DLD1 (cell line): ENCODE data around the gene ORAI3.

Experiments used
- in situ Hi-C: cut with HindIII; loops from 2 replicates; pipeline ENCODE4 v1.10.0; 2017; ENCODE audit warnings: low sequenced_read_pairs

The ORAI3 gene

DNA sequence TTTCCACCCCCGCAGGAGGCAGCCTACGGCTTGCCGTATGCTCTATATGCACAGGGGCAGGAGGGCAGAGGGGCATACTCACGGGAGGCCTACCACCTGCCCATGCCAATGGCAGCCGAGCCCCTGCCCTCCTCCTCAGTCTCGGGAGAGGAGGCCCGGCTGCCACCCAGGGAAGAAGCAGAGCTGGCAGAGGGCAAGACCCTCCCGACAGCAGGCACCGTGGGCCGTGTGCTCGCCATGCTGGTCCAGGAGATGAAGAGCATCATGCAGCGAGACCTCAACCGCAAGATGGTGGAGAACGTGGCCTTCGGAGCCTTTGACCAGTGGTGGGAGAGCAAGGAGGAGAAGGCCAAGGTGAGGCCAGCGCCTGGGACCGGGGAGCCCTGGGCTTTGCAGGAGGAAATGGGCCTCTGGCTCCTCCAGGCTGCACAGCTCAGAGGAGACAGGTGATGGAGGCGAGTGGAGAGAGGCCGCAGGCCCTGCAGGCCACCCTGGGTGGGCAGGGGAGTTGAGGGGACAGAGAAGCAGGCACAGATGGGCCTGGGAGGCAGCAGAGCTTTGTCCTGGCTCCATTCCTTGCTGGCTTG, 17.3 kb downstream of the ORAI3 start:
- in situ Hi-C loops: no loop called here

DNA sequence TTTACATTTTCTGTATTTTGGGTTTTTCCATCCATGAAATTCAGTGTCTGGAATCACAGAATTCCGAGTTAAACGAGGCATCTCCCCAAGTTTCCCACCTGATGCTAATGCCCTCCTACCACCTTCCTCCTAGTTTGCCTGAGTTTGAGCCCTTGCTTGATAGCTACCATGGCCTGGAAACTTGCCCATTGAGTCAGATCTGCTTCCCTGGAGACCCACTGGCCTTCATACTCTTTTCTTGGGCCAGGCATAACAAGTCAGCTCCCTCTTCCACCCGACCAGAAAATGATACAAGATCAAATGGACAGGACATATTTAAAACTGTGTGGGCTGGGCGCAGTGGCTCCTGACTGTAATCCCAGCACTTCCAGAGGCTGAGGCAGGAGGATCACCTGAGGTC, 18.9 kb downstream of the ORAI3 start:
- in situ Hi-C loops: no loop called here

DNA sequence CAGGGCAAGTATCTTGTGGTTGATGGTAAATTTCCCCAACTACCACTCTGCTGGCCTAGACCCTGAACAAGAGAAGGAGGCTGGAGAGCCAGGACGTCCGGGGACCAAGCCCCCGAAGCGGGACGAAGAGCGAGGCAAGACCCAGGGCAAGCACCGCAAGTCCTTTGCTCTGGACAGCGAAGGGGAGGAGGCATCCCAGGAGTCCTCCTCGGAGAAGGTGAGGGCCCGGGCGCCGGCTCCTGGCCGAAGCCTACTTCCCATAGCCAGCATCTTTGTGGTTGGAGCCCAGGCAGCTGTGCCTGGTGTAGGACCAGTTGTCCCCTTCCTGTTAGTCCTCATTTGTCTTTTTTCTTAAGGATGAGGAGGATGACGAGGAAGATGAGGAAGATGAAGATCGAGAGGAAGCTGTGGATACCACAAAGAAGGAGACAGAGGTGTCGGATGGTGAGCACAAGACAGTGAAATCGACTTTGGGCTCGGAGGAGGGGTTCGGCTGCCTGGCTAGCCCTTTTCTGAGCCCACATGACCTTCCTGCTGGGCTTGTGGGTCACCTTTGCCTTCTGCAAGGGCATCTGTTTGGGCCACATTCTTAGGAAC, 20.5 kb downstream of the ORAI3 start:
- in situ Hi-C loops: no loop called here

DNA sequence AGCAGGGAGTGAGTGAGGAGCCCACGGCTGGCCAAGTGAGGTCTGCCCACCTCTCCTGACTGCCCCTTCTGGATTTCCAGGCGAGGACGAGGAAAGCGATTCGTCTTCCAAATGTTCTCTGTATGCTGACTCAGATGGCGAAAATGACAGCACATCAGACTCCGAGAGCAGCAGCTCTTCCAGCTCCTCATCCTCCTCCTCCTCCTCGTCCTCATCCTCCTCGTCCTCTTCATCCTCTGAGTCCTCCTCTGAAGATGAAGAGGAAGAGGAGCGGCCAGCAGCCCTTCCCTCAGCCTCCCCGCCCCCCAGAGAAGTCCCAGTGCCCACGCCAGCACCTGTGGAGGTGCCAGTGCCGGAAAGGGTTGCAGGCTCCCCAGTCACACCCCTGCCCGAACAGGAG, 22.4 kb downstream of the ORAI3 start:
- in situ Hi-C loops: no loop called here

DNA sequence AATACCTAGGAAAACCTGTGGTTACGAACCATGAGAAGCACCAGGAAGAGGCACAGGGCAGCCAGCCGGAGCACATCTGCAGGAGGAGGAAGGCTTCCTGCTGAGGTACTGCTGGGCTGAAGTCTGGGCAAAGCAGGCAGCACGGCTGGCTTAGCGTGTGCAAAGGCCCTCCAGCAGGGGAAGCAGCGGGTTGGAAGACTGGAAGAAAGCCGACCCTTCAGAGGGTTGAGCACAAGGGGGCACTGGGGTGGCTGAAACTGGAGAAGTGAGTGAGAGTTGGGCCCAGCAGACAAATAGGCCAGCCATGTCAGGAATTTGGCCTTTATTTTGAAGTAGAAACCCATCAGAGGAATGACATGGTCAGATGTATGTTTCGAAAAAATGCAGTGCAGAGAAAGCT, 24.0 kb downstream of the ORAI3 start:
- in situ Hi-C loops: no loop called here

DNA sequence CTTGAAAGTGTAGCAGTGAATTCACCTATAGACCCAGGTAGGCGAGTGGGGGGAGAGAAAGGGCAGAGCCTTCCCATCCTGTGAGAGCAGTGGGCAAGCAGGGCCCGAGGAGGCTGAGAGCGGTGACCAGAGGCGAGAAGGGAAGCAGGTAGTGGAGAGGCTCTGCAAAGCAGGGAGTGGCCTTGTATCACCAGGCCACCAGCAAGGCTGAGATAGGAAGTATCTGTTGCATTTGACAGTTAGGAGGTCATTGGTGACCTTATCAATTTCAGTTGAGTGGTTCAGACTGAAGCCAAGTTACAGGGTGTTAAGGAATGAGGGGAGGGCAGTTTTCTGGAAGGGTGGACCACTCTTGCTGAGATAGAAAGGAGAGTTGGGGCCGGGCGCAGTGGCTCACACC, 25.5 kb downstream of the ORAI3 start:
- in situ Hi-C loops: no loop called here

DNA sequence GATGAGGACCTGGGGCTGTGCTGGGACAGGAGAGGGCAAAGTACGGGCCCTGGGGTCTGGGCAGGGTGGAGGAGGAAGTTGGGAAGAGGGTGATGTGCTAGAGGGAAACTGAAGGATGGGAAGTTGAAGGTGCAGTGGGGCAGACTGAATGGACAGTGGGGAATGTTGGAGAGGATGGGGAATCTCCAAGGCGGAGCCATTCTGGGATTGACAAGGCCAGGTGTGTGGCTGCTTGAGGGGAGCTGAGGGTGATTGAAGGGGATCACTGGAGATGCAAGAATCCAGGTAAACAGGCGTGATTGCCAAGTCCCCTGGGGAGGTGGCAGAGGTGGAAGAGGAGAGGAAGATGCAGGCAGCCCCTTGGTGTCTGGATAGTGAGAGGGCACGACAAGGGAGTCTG, 27.6 kb downstream of the ORAI3 start:
- in situ Hi-C loops: no loop called here

DNA sequence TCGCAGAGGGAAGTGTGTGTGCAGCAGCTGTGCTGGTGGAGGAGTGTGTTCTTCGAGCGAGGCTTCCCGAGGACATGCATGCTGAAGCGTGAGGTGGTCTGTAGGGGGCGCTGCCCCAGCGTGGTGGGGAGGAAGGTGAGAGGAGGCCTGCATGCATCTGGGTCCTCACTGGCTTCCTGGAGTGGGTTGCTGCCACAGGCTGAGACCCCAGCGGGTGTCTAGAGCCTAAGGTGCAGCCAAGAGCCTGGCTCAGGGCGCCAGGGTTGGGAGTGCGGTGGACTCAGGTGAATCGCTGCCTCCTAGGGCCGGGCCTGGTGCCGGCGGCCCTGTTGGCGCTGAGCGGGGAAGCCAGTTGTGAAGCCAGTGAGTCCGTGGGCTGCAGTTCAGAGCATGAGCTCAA, 28.6 kb downstream of the ORAI3 start:
- in situ Hi-C loops: no loop called here

DNA sequence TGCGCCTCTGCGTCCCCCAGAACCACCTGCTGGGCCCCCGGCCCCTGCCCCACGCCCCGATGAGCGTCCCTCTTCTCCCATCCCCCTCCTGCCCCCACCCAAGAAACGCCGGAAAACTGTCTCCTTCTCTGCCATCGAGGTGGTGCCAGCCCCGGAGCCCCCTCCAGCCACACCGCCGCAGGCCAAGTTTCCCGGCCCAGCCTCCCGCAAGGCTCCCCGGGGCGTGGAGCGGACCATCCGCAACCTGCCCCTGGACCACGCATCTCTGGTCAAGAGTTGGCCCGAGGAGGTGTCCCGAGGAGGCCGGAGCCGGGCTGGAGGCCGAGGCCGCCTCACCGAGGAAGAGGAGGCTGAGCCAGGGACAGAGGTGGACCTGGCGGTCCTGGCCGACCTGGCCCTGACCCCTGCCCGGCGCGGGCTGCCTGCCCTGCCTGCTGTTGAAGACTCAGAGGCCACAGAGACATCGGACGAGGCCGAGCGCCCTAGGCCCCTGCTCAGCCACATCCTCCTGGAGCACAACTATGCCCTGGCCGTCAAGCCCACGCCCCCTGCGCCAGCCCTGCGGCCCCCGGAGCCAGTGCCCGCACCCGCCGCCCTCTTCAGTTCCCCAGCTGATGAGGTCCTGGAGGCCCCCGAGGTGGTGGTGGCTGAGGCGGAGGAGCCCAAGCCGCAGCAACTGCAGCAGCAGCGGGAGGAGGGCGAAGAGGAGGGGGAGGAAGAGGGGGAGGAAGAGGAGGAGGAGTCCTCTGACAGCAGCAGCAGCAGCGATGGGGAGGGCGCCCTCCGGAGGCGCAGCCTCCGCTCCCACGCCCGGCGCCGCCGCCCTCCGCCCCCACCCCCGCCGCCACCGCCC, 30.5 kb downstream of the ORAI3 start:
- in situ Hi-C loops: no loop called here

DNA sequence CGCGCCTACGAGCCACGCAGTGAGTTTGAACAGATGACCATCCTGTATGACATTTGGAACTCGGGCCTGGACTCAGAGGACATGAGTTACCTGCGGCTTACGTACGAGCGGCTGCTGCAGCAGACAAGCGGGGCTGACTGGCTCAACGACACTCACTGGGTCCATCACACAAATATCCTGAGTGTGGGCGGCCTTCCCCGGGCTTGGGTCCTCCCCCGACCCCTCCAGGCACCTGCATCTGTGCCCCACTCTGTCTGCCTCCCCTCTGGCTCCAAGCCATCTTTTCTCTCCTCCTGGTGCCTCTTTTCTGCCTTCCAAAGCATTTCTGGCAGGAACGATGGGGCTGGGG, 31.1 kb downstream of the ORAI3 start:
- in situ Hi-C loops: no loop called here

DNA sequence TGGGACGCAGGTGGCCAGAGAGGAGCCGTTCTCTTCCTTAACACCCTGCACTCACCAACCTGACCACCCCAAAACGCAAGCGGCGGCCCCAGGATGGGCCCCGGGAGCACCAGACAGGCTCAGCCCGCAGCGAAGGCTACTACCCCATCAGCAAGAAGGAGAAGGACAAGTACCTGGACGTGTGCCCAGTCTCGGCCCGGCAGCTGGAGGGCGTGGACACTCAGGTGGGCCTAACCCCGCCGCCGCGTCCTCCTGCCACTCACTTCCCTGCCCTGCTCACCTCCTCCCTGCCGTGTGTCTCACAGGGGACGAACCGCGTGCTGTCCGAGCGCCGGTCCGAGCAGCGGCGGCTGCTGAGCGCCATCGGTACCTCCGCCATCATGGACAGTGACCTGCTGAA, 31.6 kb downstream of the ORAI3 start:
- in situ Hi-C loops: no loop called here

DNA sequence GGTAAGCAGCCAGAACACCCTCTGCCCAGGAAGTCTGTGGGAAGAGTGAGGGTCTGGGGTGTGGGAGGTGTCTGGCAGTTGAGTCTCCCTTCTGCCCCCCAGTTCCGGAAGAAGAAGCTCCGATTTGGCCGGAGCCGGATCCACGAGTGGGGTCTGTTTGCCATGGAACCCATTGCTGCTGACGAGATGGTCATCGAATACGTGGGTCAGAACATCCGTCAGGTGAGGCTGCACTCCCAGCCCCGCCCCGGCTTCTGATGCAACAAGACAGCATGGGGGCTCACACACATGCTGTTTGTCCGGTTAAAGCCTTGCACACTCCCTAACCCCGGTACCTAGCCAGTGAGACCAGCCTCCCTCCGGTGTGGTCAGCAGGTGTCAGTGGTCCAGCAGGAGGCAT, 32.1 kb downstream of the ORAI3 start:
- in situ Hi-C loops: no loop called here

DNA sequence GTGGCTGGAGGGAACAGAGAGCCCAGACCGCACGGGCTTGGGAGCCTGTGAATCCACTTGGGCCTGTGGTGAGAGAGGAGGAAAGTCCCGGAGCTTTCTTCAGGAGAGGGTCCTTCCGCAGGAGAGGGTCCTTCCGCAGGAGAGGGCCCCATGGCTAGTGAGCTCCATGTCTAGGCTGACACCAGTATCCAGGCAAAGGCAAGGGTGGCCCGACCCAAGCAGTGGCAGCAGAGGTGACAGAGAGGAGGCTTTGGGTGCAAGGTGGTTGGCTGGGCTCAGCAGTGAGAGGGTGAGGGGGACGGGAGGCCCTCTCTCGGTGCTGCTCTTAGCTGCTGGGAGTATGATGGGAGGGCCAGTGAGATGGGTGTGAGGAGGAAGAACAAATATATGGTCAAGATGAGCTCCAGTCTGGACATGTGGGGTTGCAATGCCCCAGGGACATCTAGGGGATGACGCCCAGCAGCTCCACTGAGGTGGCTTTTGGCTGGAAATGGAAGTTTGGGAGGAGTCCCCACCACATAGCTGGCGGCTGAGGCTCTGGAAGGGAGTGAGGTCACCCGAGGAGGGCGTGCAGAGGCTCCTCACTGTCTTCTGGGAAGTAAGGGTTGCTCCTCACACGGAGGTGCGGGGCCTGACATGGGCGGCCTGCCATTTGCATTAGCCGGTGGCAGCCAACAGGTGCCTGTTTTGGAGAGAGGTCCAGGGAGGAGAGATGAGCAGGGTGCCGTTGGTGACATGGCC, 33.9 kb downstream of the ORAI3 start:
- in situ Hi-C loops: no loop called here

DNA sequence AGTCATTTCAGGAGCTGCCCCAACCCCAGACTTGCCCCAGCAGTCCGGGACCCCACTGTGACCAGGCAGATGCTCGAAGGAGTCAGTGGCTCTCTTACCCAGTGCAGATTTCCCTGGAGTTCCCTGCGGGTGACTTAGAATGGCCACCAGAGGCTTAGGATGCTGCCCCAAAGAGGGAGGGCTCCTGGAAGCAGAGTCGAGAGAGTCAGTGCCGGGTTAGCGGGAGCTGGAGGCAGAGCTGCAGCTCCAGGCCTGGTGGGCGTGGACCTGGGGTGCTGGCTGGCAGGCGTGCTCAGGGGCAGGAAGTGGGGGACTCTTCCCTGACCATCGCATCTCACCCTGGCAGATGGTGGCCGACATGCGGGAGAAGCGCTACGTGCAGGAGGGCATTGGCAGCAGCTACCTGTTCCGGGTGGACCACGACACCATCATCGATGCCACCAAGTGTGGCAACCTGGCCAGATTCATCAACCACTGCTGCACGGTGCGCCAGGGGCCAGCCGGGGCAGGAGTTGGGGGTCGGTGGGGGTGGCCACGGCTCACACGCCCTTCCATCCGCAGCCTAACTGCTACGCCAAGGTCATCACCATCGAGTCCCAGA, 34.5 kb downstream of the ORAI3 start:
- in situ Hi-C loops: no loop called here

DNA sequence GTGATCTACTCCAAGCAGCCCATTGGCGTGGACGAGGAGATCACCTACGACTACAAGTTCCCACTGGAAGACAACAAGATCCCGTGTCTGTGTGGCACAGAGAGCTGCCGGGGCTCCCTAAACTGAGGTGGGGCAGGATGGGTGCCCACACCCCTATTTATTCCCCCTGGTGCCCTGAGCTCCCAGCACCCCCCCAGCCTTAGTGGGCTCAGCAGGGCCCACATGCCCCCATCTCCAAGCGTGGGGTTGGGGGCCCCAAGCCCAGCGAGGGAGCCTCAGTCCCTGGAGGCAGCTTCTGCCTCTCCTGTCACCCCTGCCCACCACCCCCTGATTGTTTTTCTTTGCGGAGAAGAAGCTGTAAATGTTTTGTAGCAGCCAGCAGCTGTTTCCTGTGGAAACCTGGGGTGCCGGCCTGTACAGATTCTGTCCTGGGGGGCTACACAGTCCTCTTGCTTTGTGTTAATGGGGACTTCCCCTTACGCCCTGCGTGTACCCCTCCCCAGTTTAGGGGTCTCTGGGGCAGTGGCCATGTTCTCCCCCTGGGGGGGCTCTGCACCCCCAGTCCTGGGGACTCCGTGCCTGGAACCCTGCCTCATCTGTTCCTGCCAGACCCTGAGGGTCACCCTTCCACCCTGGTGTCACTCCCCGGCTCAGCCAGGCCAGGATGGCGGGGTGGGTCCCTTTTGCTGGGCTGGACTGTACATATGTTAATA, 35.2 kb downstream of the ORAI3 start:
- in situ Hi-C loops: no loop called here

DNA sequence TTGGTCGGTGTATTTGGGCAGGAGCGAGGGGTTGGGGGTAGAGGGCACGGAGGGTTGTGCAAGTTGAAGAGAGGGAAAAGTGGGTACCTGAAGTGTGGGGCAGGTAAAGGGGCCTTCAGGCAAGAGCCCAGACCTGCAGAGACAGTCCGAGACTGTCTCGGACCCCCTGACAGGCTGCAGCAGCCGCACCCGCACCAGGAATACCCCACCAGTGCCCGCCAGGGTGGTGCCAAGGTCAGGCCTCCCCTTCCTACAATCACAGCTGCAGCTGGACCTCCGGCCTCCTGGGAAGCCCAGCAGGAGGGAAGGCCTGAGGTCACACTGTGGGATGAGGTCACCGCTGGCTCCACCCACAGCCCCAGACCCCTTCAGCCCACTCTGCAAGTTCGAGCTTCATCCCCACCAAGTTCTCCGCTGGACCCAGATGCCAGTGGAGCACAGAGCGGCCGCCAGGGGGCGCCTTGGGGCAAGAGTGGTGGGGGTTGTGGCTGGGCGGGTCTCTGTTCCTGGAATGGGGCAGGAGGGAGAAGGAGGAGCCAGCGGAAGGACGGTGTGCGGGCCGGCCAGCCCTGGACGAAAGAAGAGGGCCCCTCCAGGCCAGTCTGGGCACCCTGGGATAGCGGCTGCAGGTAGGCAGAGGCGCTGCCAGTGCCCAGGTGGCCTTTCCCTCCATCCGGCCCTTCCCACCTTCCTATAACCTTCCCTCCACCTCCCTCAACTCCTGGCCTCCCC, 36.0 kb downstream of the ORAI3 start, which contains the start of gene HSD3B7:
TSS of gene HSD3B7 (plus strand) at position 539 of the 732 bp plus-strand sequence. CDS start 452 bp downstream, outside the sequence.
- in situ Hi-C loops: no loop called here

DNA sequence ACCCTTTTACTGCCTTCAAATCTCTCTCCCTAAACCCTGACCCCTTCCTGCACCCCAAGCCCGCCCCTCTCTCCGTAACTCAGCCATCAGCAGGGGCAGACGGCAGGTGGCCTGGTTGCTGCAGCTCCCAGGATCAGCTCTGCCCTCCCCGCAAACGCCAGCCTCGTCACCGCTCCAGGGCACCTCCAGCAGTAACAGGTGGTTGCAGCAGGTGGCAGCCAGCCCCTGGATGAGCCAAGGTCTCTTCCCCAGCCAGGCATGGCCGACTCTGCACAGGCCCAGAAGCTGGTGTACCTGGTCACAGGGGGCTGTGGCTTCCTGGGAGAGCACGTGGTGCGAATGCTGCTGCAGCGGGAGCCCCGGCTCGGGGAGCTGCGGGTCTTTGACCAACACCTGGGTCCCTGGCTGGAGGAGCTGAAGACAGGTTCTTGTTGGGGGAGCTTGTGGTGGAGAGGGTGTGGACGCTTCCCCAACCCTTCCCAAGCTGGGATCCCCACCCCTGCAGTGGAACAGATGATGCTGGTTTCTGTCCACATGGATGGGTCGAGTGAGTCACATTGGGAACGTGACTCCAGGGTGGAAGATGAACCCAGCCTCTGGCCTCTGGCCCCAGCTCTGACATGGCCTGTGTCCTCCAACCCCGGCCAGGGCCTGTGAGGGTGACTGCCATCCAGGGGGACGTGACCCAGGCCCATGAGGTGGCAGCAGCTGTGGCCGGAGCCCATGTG, 36.7 kb downstream of the ORAI3 start:
- in situ Hi-C loops: no loop called here

DNA sequence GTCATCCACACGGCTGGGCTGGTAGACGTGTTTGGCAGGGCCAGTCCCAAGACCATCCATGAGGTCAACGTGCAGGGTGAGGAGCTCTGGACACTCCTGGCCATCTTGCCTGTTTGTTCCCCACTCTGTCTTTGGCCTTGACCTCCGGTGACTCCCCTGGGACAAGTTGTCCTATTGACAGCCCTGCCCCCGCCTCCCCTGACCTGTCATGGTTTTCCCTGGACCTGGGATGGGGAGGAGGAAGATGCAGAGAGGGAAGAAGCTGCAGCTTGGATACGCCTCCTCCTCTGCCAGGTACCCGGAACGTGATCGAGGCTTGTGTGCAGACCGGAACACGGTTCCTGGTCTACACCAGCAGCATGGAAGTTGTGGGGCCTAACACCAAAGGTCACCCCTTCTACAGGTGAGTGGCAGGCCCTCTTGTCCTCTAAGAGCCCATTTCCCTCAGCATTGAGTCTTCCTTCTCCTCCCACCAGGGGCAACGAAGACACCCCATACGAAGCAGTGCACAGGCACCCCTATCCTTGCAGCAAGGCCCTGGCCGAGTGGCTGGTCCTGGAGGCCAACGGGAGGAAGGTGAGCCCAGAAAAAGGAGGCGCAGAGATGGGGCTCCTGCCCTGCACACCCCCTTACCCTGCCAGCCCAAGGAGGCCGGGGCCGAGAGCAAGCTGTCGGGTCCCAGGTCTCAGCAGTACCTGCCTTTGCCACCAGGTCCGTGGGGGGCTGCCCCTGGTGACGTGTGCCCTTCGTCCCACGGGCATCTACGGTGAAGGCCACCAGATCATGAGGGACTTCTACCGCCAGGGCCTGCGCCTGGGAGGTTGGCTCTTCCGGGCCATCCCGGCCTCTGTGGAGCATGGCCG, 37.5 kb downstream of the ORAI3 start:
- in situ Hi-C loops: no loop called here
